Endothelial cell of umbilical vein (primary cell): ENCODE measurements around the gene KBTBD8. TPM values are rescaled to one million over a fixed set of nuclear protein-coding genes. Genes with fewer than 3 reads are reported as not detected.

ENCODE experiments used
- BruUV-seq: library from RNA; stranded (reverse); fragments of 400-500 nt; replicated peaks from 2 replicates; lab custom pipeline; 2021; lab: Mats Ljungman, UMichigan
- CTCF ChIA-PET: fragments of 300-600, 350-600 bp; sonication (Branson Sonifier 250); formaldehyde crosslinking; loops from one replicate; lab custom pipeline; 2021; ENCODE audit warnings: antibody characterized with exemption, inconsistent platforms; lab: Charles Lee
- POLR2A ChIA-PET: fragments of 300-600, 350-600 bp; sonication (Branson Sonifier 250); formaldehyde crosslinking; loops from one replicate; lab custom pipeline; 2021; ENCODE audit warnings: antibody characterized with exemption, inconsistent platforms; lab: Charles Lee
- DNase-seq: peaks from one replicate; pipeline ENCODE4 v3.0.0-alpha.2; 2011; ENCODE audit warnings: low read depth, low spot score
- FAIRE-seq: peaks from 2 replicates; lab custom pipeline; 2011; peaks lifted over from hg19 to GRCh38; lab: Jason Lieb, UNC
- H2AFZ ChIP-seq: 2 replicates; pipeline ENCODE4 v1.6.0; 2012; ENCODE audit warnings: low read depth, low read length, control low read depth, inconsistent platforms
- H3K27ac ChIP-seq: 2 replicates; pipeline ENCODE4 v1.5.1; 2011; ENCODE audit warnings: low read depth, mild to moderate bottlenecking, control low read depth, low read length, moderate library complexity; ENCODE audit not compliant: insufficient read depth
- H3K27me3 ChIP-seq, 2 experiments: 2 replicates each; pipeline versions ENCODE4 v1.6.0 to v1.6.1; 2011; ENCODE audit warnings: low read length in 2 of 2, mixed read lengths in 1 of 2; ENCODE audit not compliant: control insufficient read depth in 2 of 2, insufficient read depth in 2 of 2
- H3K36me3 ChIP-seq, 2 experiments: 2 replicates in 1 of 2; 3 replicates in 1 of 2; pipeline ENCODE4 v1.5.1; 2011; ENCODE audit warnings: low read length in 2 of 2, mild to moderate bottlenecking in 1 of 2, moderate library complexity in 1 of 2; ENCODE audit not compliant: control insufficient read depth in 2 of 2, insufficient read depth in 2 of 2; ENCODE audit errors: extremely low read depth in 1 of 2
- H3K4me1 ChIP-seq: 3 replicates; pipeline ENCODE4 v1.5.1; 2011; ENCODE audit warnings: mild to moderate bottlenecking, low read length; ENCODE audit not compliant: control insufficient read depth, insufficient read depth; ENCODE audit errors: extremely low read depth
- H3K4me2 ChIP-seq: 2 replicates; pipeline ENCODE4 v1.6.1; 2011; ENCODE audit warnings: low read length, control low read depth, mixed read lengths; ENCODE audit not compliant: insufficient read depth
- H3K4me3 ChIP-seq, 3 experiments: fragments of 200-600 bp in 1 of 3; sonication (generic), shearing (Covaris generic) in 1 of 3; replicated peaks in 1 of 3; 2 replicates each; pipeline ENCODE4 v1.5.1; 2011 to 2016; ENCODE audit warnings: control low read depth in 3 of 3, low read length in 3 of 3, mild to moderate bottlenecking in 2 of 3, inconsistent platforms in 1 of 3, low read depth in 1 of 3, moderate library complexity in 1 of 3; ENCODE audit not compliant: insufficient read depth in 1 of 3
- H3K79me2 ChIP-seq: 2 replicates; pipeline ENCODE4 v1.6.0; 2012; ENCODE audit warnings: low read length, inconsistent platforms; ENCODE audit not compliant: control insufficient read depth, insufficient read depth
- H3K9ac ChIP-seq: replicated peaks from 2 replicates; pipeline ENCODE3; 2011; ENCODE audit warnings: low read length, control low read depth; ENCODE audit not compliant: insufficient read depth; ENCODE audit errors: extremely low read depth
- H3K9me1 ChIP-seq: replicated peaks from 3 replicates; pipeline ENCODE4 v1.6.0; 2011; ENCODE audit warnings: mild to moderate bottlenecking, low read length; ENCODE audit not compliant: control insufficient read depth, insufficient read depth; ENCODE audit errors: extremely low read depth
- H3K9me3 ChIP-seq: replicated peaks from 2 replicates; pipeline ENCODE4 v1.5.1; 2012; ENCODE audit warnings: low read length, inconsistent platforms; ENCODE audit not compliant: control insufficient read depth, insufficient read depth
- H4K20me1 ChIP-seq: replicated peaks from 2 replicates; pipeline ENCODE3; 2011; ENCODE audit warnings: mild to moderate bottlenecking, low read length; ENCODE audit not compliant: control insufficient read depth, insufficient read depth; ENCODE audit errors: extremely low read depth
- CTCF ChIP-seq, 2 donors: IDR thresholded peaks; 1 replicate in 1 of 2; 2 replicates in 1 of 2; pipeline ENCODE4 v1.5.1; 2011; ENCODE audit warnings: low read length in 2 of 2, mild to moderate bottlenecking in 2 of 2, moderate library complexity in 2 of 2, control low read depth in 1 of 2, inconsistent platforms in 1 of 2, low read depth in 1 of 2; ENCODE audit not compliant: insufficient read depth in 1 of 2; ENCODE audit errors: extremely low read depth in 1 of 2
- EZH2 ChIP-seq: IDR thresholded peaks from 2 replicates; pipeline ENCODE4 v1.6.1; 2012; ENCODE audit warnings: borderline replicate concordance, low read depth, mild to moderate bottlenecking, moderate library complexity, low read length, inconsistent platforms; ENCODE audit not compliant: severe bottlenecking
- FOS ChIP-seq: IDR thresholded peaks from 2 replicates; pipeline ENCODE4 v1.6.1; 2011; ENCODE audit warnings: mild to moderate bottlenecking, low read length, moderate library complexity, borderline replicate concordance; ENCODE audit not compliant: insufficient read depth
- GATA2 ChIP-seq: IDR thresholded peaks from 2 replicates; pipeline ENCODE4 v1.7.0; 2011; ENCODE audit warnings: low read depth, mild to moderate bottlenecking, moderate library complexity, mixed read lengths, low read length; ENCODE audit not compliant: insufficient read length, insufficient read depth
- JUN ChIP-seq: IDR thresholded peaks from 2 replicates; pipeline ENCODE4 v1.6.1; 2011; ENCODE audit warnings: borderline replicate concordance, low read depth; ENCODE audit not compliant: insufficient read length, insufficient read depth
- MAX ChIP-seq: IDR thresholded peaks from 2 replicates; pipeline ENCODE4 v1.6.1; 2011; ENCODE audit not compliant: insufficient read depth, insufficient read length
- MYC ChIP-seq: IDR thresholded peaks from one replicate; pipeline ENCODE4 v1.6.1; 2011; ENCODE audit warnings: mild to moderate bottlenecking, low read depth, low read length
- POLR2A ChIP-seq: IDR thresholded peaks from 2 replicates; pipeline ENCODE4 v1.6.1; 2012; ENCODE audit warnings: low read depth, mild to moderate bottlenecking, control low read depth, low read length
- POLR2AphosphoS5 ChIP-seq: IDR thresholded peaks from 2 replicates; pipeline ENCODE4 v1.6.1; 2012; ENCODE audit warnings: low read depth, mild to moderate bottlenecking, control low read depth, low read length, moderate library complexity; ENCODE audit not compliant: insufficient read depth
- dilution Hi-C: fragments of 300-500 bp; cut with MboI; formaldehyde crosslinking; loops from one replicate; pipeline ENCODE4 v1.15.0; 2019; ENCODE audit warnings: low sequenced_read_pairs; ENCODE audit not compliant: extremely low pct_ligation_motif_present
- intact Hi-C: fragments of 100-400 bp; cut with micrococcal nuclease; formaldehyde crosslinking; loops from one replicate; pipeline ENCODE4 v1.10.0; 2022
- polyA plus RNA-seq, 4 experiments: library from polyadenylated mRNA; depleted of rRNA in 3 of 4; stranded (reverse) in 3 of 4; unstranded in 1 of 4; fragments of >200 nt; gene quantifications; 2 replicates each; pipeline versions ENCODE4 v1.2.1 to v1.2.3, GENCODE V29; 2011 to 2012; ENCODE audit warnings: missing spikeins in 1 of 4
- total RNA-seq: library from RNA; stranded (reverse); gene quantifications from 2 replicates; pipeline ENCODE4 v1.2.3, GENCODE V29; 2021

Gene KBTBD8
- total and polyA plus RNA-seq, 2 donors (not counting 3 experiments of a cell fraction or from before 2014, with no cell fraction given), result 0.26 to 1.1 TPM

- BruUV-seq, result no TSS peak
- Histone ChIP-seq H3K79me2 (no peaks in the 10 kb centered on the region), H3K4me3 (no peak overlapping the region), H3K27me3 (peaks cover 0 to 2% of the 10 kb centered on the region in 2 experiments), H2AFZ (no peak overlapping the region), H4K20me1 (no peaks in the 10 kb centered on the region), H3K27ac (no peak overlapping the region), H3K36me3 (no peaks in the 10 kb centered on the region), H3K9me3 (no peaks in the 10 kb centered on the region), H3K9ac (no peak overlapping the region), H3K9me1 (no peaks in the 10 kb centered on the region), H3K4me2 (no peak overlapping the region), H3K4me1 (no peaks in the 10 kb centered on the region)
- no peak for DNase-seq
- dilution Hi-C loops, result no loop called here
- intact Hi-C loops, result no loop called here
- POLR2A ChIA-PET, result no interaction called here
- FAIRE-seq, result no peak
- no peak for TF ChIP-seq JUN
- TF ChIP-seq GATA2, result no peak
- no peak for TF ChIP-seq FOS
- no peak for TF ChIP-seq CTCF (IDR thresholded peaks at IDR 0.05; ENCODE audit: extremely low read depth in 1 of 2, insufficient read depth in 1 of 2, low read depth in 1 of 2, low read length in 2 of 2)
- TF ChIP-seq MAX, result no peak
- TF ChIP-seq MYC, result no peak
- no peak for TF ChIP-seq EZH2
- no peak for TF ChIP-seq POLR2A
- TF ChIP-seq POLR2AphosphoS5, result no peak
- CTCF ChIA-PET, result interaction anchor here (0.8 to 1.2 kb wide), 4 partner anchors 16 to 76 kb away, joined by 3 to 5 read pairs (median 3); no protein-coding TSS in a partner anchor
Measured at GRCh38 chr3:67048067-67048714, 50.1 kb downstream of the KBTBD8 start.
